Thymus (tissue), 14 donors: ENCODE data around the gene GSTM5. TPM values are rescaled to one million over a fixed set of nuclear protein-coding genes. Genes with fewer than 3 reads are reported as not detected.
A peak's percentile ranks its signal among the peaks of the same experiment; 100 is the strongest.
"Not testable (repeated sequence)": the region's sequence is repeated elsewhere in the genome, so short reads cannot be mapped to it uniquely, and the experiment has no call there.

Experiments used
- DNase-seq, 9 donors: peaks; one replicate each; pipeline ENCODE4 v3.0.0-alpha.2; 2013; ENCODE audit warnings: low spot score in 9 of 9, low read depth in 6 of 9, missing footprints in 1 of 9
- H3K27ac ChIP-seq, 2 donors: one replicate each; pipeline ENCODE4 v1.5.1; 2013; ENCODE audit warnings: control low read depth in 1 of 2, low read depth in 1 of 2, low read length in 1 of 2, mild to moderate bottlenecking in 1 of 2, moderate library complexity in 1 of 2
- H3K27me3 ChIP-seq, 2 donors: one replicate each; pipeline ENCODE4 v1.5.1; 2013; ENCODE audit warnings: low read length in 1 of 2; ENCODE audit not compliant: control insufficient read depth in 2 of 2, insufficient read depth in 1 of 2
- H3K36me3 ChIP-seq, 2 donors: one replicate each; pipeline ENCODE4 v1.5.1; 2013; ENCODE audit warnings: low read length in 1 of 2, mild to moderate bottlenecking in 1 of 2, moderate library complexity in 1 of 2; ENCODE audit not compliant: control insufficient read depth in 2 of 2, insufficient read depth in 2 of 2
- H3K4me1 ChIP-seq, 2 donors: one replicate each; pipeline ENCODE4 v1.5.1; 2013; ENCODE audit warnings: low read length in 2 of 2; ENCODE audit not compliant: control insufficient read depth in 2 of 2, insufficient read depth in 2 of 2
- H3K4me3 ChIP-seq, 2 donors: one replicate each; pipeline ENCODE4 v1.5.1; 2013; ENCODE audit warnings: low read length in 2 of 2, control low read depth in 1 of 2, mild to moderate bottlenecking in 1 of 2
- H3K9me3 ChIP-seq, 2 donors: one replicate each; pipeline ENCODE4 v1.5.1; 2013; ENCODE audit warnings: low read length in 1 of 2, mild to moderate bottlenecking in 1 of 2; ENCODE audit not compliant: control insufficient read depth in 2 of 2, insufficient read depth in 1 of 2
- WGBS: extraction: QIAGEN DNeasy Blood & Tissue Kit; methylation state at CpG from one replicate; pipeline ENCODE4 v1.1.7; 2013; 5-methylcytosine and 5-hydroxymethylcytosine counted together
- long read RNA-seq, 10 donors: transcript quantifications; one replicate each; lab custom pipeline, GENCODE V29; 2026
- polyA plus RNA-seq: library from polyadenylated mRNA; stranded (reverse); fragments of 200-250 nt; gene quantifications from one replicate; pipeline ENCODE4 v1.2.3, GENCODE V29; 2013
- total RNA-seq: library from RNA; stranded (reverse); fragments of 120-200 nt; gene quantifications from one replicate; pipeline ENCODE4 v1.2.4, GENCODE V29; 2013
- donor health status: healthy.

The GSTM5 gene
- total RNA-seq: 4.1 TPM
- 2.3 TPM for polyA plus RNA-seq
- long read RNA-seq, donor 1: 0 reads
- long read RNA-seq, donor 2, partial matches to known transcripts: 0 of 1 reads
- long read RNA-seq, donor 2, other reads (novel, unspliced or antisense): 0 of 1 reads
- long read RNA-seq, donor 3: 0 reads
- long read RNA-seq, donor 4: 0 reads
- long read RNA-seq, donor 5, partial matches to known transcripts: 0 of 1 reads
- long read RNA-seq, donor 5, other reads (novel, unspliced or antisense): 0 of 1 reads
- long read RNA-seq, donor 6, partial matches to known transcripts: 0 of 2 reads
- long read RNA-seq, donor 6, other reads (novel, unspliced or antisense): 0 of 2 reads
- long read RNA-seq, donor 7, partial matches to known transcripts: 0 of 2 reads
- long read RNA-seq, donor 7, other reads (novel, unspliced or antisense): 0 of 2 reads
- long read RNA-seq, donor 8: 0 reads
- long read RNA-seq, donor 9, partial matches to known transcripts: 0 of 1 reads
- long read RNA-seq, donor 9, other reads (novel, unspliced or antisense): 0 of 1 reads
- long read RNA-seq, donor 10, partial matches to known transcripts: 0 of 1 reads
- long read RNA-seq, donor 10, other reads (novel, unspliced or antisense): 0 of 1 reads

DNA sequence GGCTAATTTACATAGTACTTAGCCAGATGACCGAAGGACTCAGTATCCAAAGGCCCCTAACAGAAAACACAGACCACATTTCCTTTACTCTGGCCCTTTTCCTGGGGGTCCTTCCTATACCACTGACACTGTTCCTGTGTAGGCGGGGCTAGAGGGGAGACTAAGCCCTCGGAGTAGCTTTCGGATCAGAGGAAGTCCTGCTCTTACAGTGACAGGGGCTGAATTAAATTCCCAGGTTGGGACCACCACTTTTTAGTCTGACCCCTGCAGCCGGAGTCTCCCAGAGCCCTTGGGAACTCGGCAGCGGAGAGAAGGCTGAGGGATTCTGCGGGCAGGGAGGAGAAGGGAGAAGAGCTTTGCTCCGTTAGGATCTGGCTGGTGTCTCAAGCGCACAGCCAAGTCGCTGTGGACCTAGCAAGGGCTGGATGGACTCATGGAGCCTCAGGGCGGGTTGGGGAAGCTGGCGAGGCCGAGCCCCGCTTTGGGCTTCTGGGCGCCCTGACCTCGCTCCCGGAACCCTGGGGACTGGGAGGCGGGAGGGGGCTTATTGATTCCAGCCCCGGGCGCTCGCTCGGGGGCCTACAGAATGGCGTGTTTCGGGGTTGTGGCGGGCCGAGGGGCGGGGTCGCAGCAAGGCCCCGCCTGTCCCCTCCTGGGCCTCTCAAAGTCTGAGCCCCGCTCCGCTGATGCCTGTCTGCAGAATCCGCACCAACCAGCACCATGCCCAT, at the start of gene GSTM5:
Gene GSTM5 (plus strand): TSS at position 659 of the 728 bp plus-strand sequence. CDS start 62 bp downstream, at position 721.
- peak in 3 of 9 donors; percentile 22 to 65 (median 24) for DNase-seq
- H3K36me3 ChIP-seq, H3K4me1 ChIP-seq, H3K27me3 ChIP-seq, H3K9me3 ChIP-seq, H3K27ac ChIP-seq, H3K4me3 ChIP-seq: not testable (repeated sequence)
- WGBS: 25% methylated on average over 33 of the region's 33 CpGs

DNA sequence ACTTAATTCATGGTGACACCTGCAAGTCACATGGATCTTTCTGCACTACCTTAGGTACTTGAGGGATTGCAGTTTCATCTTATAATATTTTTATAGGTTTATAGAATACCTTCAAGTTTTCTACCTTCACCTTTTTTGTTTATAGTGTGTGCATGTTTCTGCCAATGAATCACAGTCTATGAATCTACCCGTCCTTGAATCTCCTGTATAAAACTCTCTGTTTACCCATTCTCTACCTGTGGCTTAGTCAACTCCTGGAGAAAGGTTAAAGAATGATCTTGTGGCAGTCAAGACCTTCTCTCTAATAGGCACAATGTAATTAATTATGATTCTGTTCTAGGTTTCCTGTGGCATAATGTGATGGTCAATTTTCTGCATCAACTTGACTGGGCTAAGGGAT, 47.4 kb upstream of the GSTM5 start:
- no peaks in the 10 kb centered on the region for H3K27me3 ChIP-seq
- H3K27ac ChIP-seq: no peak overlapping the region
- 98% methylated on average over 1 of the region's 1 CpG for WGBS
- H3K4me3 ChIP-seq: no peak overlapping the region
- H3K4me1 ChIP-seq: peaks cover 6 to 18% of the 10 kb centered on the region in 2 donors
- H3K36me3 ChIP-seq: no peaks in the 10 kb centered on the region
- no peak for DNase-seq
- no peaks in the 10 kb centered on the region for H3K9me3 ChIP-seq

DNA sequence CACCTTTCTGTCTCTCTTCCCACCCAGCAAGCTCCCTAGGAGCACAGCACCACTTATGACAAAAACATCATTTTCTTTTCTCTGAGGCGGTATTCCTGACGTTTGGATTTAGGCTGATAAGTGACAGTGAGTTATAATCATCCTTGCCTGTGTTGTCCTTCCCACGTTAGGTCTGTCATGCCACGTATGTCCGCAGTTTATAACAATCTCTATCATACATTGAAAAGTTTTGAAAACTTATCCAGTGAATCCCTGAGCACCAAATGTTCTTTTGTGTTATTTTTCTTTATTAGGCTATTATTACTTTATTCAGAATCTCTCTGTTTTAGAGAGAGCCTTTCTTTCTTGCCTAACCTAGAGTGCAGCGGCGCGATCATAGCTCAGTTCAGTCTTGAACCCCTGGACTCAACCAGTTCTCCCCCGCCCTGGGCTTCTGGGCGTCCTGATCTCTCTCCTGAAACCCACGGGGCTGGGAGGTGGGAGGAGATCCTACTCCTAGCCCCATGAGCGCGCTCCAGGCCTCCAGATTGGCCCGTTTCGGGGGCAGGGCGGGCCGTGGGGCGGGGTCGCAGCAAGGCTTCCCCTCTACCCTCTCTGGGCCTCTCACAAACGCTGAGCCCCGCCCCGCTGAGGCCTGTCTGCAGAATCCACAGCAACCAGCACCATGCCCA, 44.5 kb upstream of the GSTM5 start, which contains the start of gene GSTM2:
Gene GSTM2 (plus strand): TSS at position 606 of the 671 bp plus-strand sequence. CDS start 59 bp downstream, at position 665.
- peak; percentile 58 to 95 (median 85) for DNase-seq
- H3K27me3 ChIP-seq: no peaks in the 10 kb centered on the region
- H3K4me1 ChIP-seq: peaks cover 6 to 12% of the 10 kb centered on the region in 2 donors
- H3K27ac ChIP-seq: no peak within 1 kb of the TSS
- WGBS: 16% methylated on average over 22 of the region's 22 CpGs
- H3K4me3 ChIP-seq: peak within 1 kb of the TSS; percentile 40 to 56
- H3K36me3 ChIP-seq: no peaks in the 10 kb centered on the region
- H3K9me3 ChIP-seq: no peaks in the 10 kb centered on the region

DNA sequence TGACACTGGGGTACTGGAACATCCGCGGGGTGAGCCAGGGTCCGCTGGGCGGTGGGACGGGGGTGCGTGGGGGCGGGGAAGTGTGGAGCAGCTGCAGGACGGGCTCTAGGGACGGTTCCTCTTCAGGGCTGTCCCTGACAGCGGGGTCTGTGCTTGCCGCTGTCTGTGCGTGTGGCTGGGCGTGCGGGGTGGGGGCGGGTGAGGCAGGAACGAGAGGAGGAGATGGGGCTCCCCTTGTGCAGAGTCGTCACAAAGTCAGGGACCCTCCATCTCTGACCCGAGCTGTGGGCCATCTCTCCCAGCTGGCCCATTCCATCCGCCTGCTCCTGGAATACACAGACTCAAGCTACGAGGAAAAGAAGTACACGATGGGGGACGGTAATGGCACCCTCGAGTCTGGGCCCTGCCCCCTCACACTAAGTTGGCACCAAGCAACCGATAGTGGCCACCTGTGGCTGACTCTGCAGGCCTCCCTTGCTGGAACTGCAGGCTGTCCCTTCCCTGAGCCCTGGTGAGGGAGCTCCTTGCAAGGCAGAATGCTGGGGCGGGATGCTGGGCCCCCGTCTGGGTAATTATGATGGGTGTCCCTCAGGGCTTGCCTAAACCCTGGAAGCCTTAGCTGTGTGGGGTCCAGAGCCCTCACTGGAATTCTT, 43.8 kb upstream of the GSTM5 start:
- WGBS: 19% methylated on average over 26 of the region's 26 CpGs
- Histone ChIP-seq H3K4me1 (peaks cover 6 to 12% of the 10 kb centered on the region in 2 donors), H3K9me3 (no peaks in the 10 kb centered on the region), H3K4me3 (peak overlapping the region; percentile 40 to 56), H3K36me3 (no peaks in the 10 kb centered on the region), H3K27me3 (no peaks in the 10 kb centered on the region), H3K27ac (no peak overlapping the region)
- DNase-seq: peak in 1 of 9 donors; percentile 16

DNA sequence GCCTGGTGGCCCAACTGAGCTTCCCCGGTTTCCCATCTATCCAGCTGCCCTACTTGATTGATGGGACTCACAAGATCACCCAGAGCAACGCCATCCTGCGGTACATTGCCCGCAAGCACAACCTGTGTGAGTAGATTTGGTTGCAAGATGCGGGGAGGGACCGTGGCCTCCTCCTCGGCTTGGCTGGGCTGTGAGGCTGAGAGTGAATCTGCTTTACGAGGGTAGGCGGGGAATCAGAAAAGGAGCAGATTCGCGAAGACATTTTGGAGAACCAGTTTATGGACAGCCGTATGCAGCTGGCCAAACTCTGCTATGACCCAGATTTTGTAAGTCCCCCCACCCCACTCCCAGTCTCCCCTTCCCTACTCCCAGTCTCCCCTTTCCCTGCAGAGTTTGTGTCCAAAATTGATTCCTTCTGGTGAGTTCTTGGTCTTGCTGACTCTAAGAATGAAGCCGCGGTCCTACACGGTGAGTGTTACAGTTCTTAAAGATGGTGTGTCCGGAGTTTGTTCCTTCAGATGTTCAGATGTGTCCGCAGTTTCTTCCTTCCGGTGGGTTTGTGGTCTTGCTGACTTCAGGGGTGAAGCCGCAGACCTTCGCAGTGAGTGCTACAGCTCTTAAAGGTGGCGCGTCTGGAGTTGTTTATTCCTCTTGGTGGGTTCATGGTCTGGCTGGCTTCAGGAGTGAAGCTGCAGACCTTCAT, 42.7 kb upstream of the GSTM5 start:
- H3K4me1 ChIP-seq: peaks cover 6 to 12% of the 10 kb centered on the region in 2 donors
- DNase-seq: peak in 1 of 9 donors; percentile 16
- no peak overlapping the region for H3K27ac ChIP-seq
- 84% methylated on average over 22 of the region's 22 CpGs for WGBS
- no peaks in the 10 kb centered on the region for H3K36me3 ChIP-seq
- no peaks in the 10 kb centered on the region for H3K27me3 ChIP-seq
- no peaks in the 10 kb centered on the region for H3K9me3 ChIP-seq
- no peak overlapping the region for H3K4me3 ChIP-seq

DNA sequence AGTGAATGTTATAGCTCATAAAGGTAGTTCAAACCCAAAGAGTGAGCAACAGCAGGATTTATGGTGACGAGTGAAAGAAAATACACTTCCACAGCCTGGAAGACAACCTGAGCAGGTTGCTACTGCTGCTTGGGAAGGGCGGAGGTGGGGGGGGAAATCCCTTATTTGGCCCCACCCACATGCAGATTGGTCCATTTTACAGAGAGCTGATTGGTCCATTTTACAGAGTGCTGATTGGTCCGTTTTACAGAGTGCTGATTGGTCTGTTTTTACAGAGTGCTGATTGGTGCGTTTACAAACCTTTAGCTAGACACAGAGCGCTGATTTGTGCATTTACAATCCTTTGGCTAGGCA, 42.1 kb upstream of the GSTM5 start:
- not testable (repeated sequence) for H3K27ac ChIP-seq, H3K36me3 ChIP-seq, H3K27me3 ChIP-seq, H3K4me3 ChIP-seq, DNase-seq, H3K9me3 ChIP-seq
- H3K4me1 ChIP-seq: peaks cover 6 to 12% of the 10 kb centered on the region in 2 donors
- 93% methylated on average over 5 of the region's 5 CpGs for WGBS

DNA sequence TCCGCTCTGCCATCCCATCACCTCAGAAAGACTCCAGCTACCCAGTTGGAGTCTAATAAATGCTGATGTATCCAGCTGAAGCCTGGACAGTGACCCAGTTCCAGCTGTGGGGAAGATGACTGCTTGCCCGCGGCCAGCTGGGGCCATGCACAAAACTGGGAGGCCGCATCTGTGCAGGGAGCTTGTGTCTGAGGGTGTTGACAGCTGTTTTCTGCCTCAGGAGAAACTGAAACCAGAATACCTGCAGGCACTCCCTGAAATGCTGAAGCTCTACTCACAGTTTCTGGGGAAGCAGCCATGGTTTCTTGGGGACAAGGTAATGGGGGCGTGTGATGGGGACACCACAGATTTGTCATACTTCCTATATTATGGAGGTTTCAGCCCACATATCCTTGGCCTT, 41.0 kb upstream of the GSTM5 start:
- no peaks in the 10 kb centered on the region for H3K9me3 ChIP-seq
- no peaks in the 10 kb centered on the region for H3K36me3 ChIP-seq
- WGBS: 92% methylated on average over 5 of the region's 5 CpGs
- no peak overlapping the region for H3K4me3 ChIP-seq
- no peak for DNase-seq
- no peaks in the 10 kb centered on the region for H3K27me3 ChIP-seq
- no peak overlapping the region for H3K27ac ChIP-seq
- H3K4me1 ChIP-seq: peaks cover 6 to 12% of the 10 kb centered on the region in 2 donors

DNA sequence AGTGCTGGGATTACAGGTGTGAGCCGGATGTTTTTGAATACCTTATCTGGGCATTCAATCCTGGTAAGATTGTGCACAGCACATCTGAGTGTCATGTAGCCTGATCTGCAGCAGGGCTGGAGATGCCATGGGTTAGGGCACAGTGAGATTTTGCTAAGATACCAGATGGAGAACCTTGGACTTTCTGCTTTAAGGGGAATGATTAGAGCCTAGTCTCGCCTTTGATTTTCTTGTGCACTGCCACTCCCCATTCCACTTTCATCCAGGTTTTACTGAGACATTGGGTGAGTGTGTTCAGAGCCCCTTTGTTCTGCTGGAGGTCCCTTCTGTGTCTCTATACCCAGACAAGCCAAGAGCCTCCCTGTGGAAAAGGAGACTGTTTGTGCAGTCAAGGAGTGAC, 38.2 kb upstream of the GSTM5 start:
- not testable (repeated sequence) for H3K4me3 ChIP-seq, DNase-seq, H3K27me3 ChIP-seq, H3K36me3 ChIP-seq, H3K4me1 ChIP-seq, H3K9me3 ChIP-seq, H3K27ac ChIP-seq
- WGBS: 97% methylated on average over 2 of the region's 2 CpGs
